ENCODE results near the gene OLIG2. TPM values are rescaled to one million over a fixed set of nuclear protein-coding genes. Genes with fewer than 3 reads are reported as not detected.
A peak's percentile ranks its signal among the peaks of the same experiment; 100 is the strongest.

Gene OLIG2
- total RNA-seq, 1 experiment from 2014 or later, result 0.79 TPM

DNA sequence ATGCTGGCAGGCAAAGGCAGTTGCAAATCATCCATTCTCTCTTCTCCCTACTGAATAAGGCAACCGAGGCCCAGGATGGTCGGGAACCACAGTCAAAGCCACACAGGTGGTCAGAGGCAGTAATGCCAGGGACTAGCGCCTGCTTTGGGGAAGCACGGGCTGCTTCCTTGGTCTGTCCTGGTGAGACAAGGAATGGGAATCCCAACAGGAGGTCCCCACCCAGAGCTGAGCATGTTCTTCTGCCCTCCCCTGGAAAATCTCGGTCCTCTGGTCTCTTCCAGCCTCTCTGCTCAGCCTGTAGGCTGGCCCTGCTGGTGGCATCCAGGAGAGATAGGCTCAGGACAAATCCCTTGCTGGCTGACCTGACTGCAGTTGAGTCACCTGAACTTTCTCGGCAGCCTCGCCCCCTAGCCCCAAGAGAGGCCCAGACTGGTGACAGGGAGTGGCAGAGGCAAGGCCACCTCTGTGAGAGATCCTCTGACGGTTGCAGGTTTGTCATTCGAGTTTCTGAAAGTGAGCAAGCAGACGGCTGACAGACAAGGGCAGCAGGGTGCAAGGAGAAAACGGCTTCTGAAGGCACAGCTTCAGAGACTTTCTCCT is 50.0 kb downstream of the OLIG2 start:
- H3K27ac Mint-ChIP-seq, result no peak overlapping the region
- H3K27me3 Mint-ChIP-seq (ENCODE audit: low read depth), result peaks cover 68% of the 10 kb centered on the region
- peak; percentile 52; the same call in 1 of the 2 replicates for TF ChIP-seq ZNF423 (CRISPR knock-in tag; IDR thresholded peaks at IDR 0.05)
- TF ChIP-seq HMGA2 (CRISPR knock-in tag; IDR thresholded peaks at IDR 0.05), result no peak
- no peaks in the 10 kb centered on the region for H3K36me3 Mint-ChIP-seq
- DNase-seq (ENCODE audit: low spot score) (no peak), ATAC-seq (no peak)
- peaks cover 62% of the 10 kb centered on the region for H3K4me1 Mint-ChIP-seq
- POLR2A ChIA-PET, result no interaction called here
- CTCF ChIA-PET, result interaction anchor here (0.6 to 1.7 kb wide), 12 partner anchors 12 to 286 kb away, joined by 3 to 7 read pairs (median 4); partner anchors contain the start of gene OLIG2
- H3K9me3 Mint-ChIP-seq, result no peaks in the 10 kb centered on the region
- H3K4me3 Mint-ChIP-seq, result 0 out of 2 replicates have a peak overlapping the region, but pooled peaks have one; percentile 0

DNA sequence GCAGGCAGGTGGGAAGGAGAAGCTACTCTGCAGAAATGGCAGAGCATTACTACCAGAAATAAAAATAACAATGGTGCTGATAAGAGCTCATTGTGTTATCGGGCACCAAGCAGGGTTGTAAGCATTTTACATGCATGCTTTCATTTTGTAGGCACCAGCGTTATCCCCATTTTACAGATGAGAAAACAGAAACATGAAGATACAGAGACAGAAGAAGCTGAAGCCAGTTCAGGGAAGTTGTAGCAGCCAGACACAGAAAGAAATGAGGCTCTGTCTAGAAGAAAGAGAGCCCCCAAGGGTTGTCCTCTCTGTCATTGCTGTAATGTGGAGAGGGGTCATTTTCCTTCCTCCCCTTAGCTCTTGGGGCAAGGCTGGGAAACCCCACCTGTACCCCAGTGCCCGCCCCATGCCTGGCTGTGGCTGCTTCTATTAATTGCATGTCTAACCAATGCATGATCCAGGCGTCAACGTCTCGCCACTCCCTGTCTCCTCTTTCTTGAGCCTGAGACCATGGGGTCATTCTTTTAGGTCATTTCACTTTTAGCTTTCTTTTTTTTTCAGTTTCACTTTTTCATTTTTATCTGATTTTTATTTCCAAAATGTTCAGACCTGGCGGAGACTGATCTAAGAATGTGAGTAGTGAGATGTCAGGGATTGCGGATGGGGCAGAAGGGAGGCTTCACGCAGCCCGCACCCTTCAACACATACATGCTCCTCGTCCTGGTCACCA is 51.0 kb downstream of the OLIG2 start:
- 0 out of 2 replicates have a peak overlapping the region, but pooled peaks have one; percentile 22 for H3K27ac Mint-ChIP-seq
- DNase-seq (ENCODE audit: low spot score) (no peak), ATAC-seq (no peak)
- no peaks in the 10 kb centered on the region for H3K9me3 Mint-ChIP-seq
- peaks cover 59% of the 10 kb centered on the region for H3K27me3 Mint-ChIP-seq (ENCODE audit: low read depth)
- POLR2A ChIA-PET, result no interaction called here
- CTCF ChIA-PET, result interaction anchor here (0.8 to 1.7 kb wide), 7 partner anchors 13 to 285 kb away, joined by 3 to 7 read pairs (median 3); partner anchors contain the start of gene OLIG2
- TF ChIP-seq FOXJ3 (CRISPR knock-in tag; IDR thresholded peaks at IDR 0.05; ENCODE audit: borderline replicate concordance), result no peak
- no peak for TF ChIP-seq CREM (CRISPR knock-in tag; IDR thresholded peaks at IDR 0.05)
- no peak for TF ChIP-seq ZBTB21 (CRISPR knock-in tag; IDR thresholded peaks at IDR 0.05; ENCODE audit: borderline replicate concordance)
- no peak for TF ChIP-seq TEAD4 (CRISPR knock-in tag; IDR thresholded peaks at IDR 0.05)
- peaks cover 63% of the 10 kb centered on the region for H3K4me1 Mint-ChIP-seq
- H3K4me3 Mint-ChIP-seq, result peak overlapping the region; percentile 31; the same call in 1 of the 2 replicates
- no peaks in the 10 kb centered on the region for H3K36me3 Mint-ChIP-seq

Other genes with a start within 250 kb of the OLIG2 start
- 2.1 to 2.4 TPM (median 2.2 TPM) in 3 replicates for gene OLIG1, start 44.2 kb downstream of the OLIG2 start, total RNA-seq (2021)
- 13.3 to 19.1 TPM (median 16.4 TPM) in 3 replicates for gene IFNAR2, start 204.0 kb downstream of the OLIG2 start, total RNA-seq (2021)
- gene IL10RB, start 240.4 kb downstream of the OLIG2 start, total RNA-seq (2021), result 3.7 to 5.1 TPM (median 4.1 TPM) in 3 replicates